Choroid plexus epithelial cell (primary cell): Measurements from ENCODE around the gene USP20.
A peak's percentile ranks its signal among the peaks of the same experiment; 100 is the strongest.

ENCODE experiments used
- DNase-seq: peaks from one replicate; pipeline ENCODE4 v3.0.0-alpha.2; 2010; ENCODE audit warnings: low read depth
- H3K4me3 ChIP-seq: 2 replicates; pipeline ENCODE4 v1.5.1; 2011; ENCODE audit warnings: low read depth, mild to moderate bottlenecking, control low read depth, low read length, moderate library complexity
- TF ChIP-seq, protein P1 (sequence below): conservative IDR thresholded peaks from 2 replicates; pipeline ENCODE4 v1.5.1; 2011; ENCODE audit warnings: low read depth, mild to moderate bottlenecking, control low read depth, inconsistent platforms, low read length, moderate library complexity

The USP20 gene

DNA sequence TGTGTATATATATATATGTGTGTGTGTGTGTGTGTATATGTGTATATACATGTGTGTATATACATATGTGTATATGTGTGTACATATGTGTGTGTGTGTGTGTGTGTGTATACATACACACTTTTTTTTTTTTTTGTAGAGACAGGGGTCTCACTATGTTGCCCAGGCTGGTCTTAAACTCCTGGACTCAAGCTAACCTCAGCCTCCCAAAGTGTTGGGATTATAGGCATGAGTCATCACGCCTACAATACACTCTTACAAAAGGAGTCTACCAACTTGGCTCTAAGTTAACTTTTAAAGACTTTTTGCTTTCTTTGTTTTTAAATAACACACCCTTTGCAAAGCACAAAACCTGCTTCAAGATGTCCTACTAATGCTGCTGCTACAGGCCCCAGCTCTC lies 2.3 kb upstream of the USP20 start:
- TF ChIP-seq, protein P1, sequence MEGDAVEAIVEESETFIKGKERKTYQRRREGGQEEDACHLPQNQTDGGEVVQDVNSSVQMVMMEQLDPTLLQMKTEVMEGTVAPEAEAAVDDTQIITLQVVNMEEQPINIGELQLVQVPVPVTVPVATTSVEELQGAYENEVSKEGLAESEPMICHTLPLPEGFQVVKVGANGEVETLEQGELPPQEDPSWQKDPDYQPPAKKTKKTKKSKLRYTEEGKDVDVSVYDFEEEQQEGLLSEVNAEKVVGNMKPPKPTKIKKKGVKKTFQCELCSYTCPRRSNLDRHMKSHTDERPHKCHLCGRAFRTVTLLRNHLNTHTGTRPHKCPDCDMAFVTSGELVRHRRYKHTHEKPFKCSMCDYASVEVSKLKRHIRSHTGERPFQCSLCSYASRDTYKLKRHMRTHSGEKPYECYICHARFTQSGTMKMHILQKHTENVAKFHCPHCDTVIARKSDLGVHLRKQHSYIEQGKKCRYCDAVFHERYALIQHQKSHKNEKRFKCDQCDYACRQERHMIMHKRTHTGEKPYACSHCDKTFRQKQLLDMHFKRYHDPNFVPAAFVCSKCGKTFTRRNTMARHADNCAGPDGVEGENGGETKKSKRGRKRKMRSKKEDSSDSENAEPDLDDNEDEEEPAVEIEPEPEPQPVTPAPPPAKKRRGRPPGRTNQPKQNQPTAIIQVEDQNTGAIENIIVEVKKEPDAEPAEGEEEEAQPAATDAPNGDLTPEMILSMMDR = no peak
- no peak overlapping the region for H3K4me3 ChIP-seq
- DNase-seq = no peak

DNA sequence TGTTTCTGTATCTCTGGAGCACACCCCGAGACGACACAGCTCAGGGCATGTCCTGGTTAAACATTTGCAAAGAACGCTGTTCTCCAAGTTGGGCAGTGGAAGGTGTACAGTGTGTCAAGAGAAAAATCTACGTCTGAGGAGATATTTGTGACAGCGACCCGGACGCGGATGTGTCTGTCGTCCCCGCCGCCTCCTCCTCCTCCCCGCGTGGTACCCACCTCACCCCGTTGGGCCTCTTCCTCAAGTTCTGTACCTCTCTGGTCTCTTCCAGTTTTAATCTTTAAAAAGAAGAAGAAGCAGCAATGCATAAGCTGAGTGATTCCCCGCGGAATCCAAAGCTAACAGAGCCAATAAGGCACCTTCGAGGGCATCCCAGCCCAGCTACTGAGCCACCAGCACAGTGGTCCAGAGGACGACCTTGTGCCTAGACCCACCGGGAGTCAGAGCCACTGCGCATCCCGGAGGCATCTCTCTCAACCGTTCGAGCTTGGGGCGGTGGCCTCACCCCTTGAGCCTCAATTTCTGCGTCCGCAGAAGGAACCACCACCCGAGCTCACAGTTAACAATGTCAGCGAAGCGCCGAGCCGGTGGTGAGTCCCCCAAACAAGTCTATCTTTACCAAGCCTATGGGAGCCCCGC lies 650 bp upstream of the USP20 start:
- TF ChIP-seq, protein P1 = no peak
- peak overlapping the region; percentile 93 for H3K4me3 ChIP-seq
- no peak for DNase-seq

DNA sequence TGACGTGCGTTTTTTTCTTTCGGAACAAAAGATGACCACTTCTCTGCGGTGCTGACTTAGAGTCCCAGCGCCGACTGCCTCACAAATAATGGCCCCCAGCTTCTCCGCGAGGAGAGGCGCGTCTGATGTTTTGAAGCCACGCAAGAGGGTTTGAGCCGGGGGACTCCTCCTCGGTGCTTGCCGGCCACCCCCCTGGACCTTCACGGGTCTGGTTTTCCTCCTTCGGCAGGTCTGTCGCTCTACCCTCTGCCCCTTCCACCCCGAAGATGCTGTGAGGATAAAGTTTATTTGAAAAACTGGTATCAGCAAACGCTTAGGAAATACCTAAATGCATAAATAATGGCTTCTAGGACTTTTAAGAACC lies 584 bp downstream of the USP20 start:
- DNase-seq = no peak
- H3K4me3 ChIP-seq = peak overlapping the region; percentile 93
- TF ChIP-seq, protein P1 = no peak

DNA sequence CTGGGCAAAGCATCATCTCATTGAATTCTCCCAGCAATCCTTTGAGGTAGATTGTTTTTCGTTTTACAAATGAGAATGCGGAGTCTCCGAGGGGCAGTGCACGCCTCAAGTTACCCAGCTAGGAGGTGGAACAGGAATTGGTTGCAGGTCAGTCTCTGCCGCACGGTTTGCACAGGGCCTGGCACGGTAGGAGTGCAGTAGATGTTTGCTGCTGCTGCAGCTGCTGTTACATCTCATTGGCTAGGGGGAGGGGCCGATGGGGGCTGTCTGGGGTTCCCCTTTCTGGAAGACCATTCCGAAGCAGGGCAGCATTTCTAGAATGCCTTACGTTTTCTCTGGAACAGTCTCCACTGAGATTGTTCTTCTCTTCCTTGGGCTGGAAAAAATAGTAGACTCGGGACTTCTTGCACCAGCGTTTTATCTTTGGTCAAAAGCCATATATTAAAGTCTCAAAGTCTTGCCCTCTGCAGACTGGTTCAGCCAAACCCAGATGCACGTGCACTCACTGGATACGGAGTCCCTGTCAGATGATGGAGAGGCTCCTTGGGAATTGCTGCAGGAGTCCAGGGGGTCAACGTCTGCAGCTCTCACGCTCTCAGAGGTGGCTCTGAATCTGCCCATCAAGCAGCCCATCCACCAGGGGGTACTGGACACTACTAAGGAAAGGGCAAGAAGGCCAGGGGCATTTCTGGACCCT lies 1.2 kb downstream of the USP20 start:
- DNase-seq = no peak
- TF ChIP-seq, protein P1 = peak; percentile 6
- peak overlapping the region; percentile 93 for H3K4me3 ChIP-seq

DNA sequence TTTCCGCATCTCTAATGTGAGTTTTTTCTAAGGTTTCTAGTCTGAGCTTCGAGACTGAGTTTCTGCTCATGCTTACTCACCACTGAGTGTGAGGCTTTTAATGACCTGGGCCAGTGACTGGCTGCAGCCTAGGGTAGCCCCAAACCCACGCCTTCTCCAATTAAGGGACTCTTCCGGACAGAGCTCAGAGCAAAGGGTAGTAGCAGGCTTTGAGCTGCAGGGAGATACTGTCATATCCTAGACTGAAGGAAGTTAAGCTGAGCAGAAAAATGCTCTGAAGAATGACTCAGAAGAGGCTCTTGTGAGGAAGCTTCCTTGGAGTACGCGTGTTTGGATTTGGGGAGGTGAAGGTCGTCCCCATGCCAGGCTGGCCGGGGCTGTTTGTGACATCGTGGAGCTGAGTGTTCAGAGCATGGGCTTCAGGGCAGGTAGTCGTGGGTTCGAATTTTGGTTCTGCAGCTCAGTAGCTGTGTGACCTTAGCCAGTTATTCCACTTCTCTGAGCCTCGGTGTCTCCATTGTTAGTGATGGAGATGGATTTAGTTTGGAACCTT lies 3.5 kb downstream of the USP20 start:
- DNase-seq = peak; percentile 80
- TF ChIP-seq, protein P1 = peak; percentile 5
- H3K4me3 ChIP-seq = no peak overlapping the region

DNA sequence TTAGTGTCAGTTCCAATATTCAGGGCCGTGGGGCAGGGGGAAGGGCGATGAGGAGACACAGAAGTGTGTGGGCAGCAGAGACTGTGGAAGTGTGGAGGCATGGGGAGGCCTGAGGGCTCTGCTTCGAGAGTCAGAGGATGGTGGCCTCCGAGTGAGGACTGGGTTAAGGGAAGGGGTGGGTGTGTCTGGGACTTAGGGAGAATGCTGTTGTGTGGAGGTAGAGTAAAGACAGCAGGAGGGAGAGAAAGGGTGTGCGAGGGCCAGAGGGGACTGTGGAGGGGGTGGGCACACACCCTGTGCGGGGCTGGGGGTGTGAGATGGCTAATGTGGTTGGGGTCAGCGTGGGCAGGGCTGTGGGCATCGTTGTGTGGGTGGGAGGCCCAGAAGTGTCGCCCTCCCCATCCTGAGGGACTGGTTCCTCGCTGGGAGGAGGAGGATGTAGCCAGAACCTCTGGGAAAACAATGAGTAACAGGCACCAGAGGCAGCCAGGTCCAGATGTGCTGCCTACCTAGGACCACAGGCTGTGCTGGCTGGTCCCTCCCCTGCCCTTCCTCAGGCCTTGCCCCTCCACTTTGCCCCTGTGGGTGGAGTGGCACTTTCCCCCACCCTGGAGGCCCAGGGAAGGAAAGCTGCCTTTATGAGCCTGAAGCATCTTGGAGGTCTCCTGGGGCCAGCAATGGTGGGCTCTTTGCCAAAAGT lies 4.2 kb downstream of the USP20 start:
- no peak overlapping the region for H3K4me3 ChIP-seq
- DNase-seq = no peak
- TF ChIP-seq, protein P1 = no peak
